GM19193 (cell line): ENCODE results near the gene CCDC60.

Experiments
- POLR2A ChIP-seq: IDR thresholded peaks from 4 replicates; pipeline ENCODE4 v1.6.1; 2011; ENCODE audit not compliant: insufficient read depth, insufficient read length; ENCODE audit errors: extremely low read depth

Gene CCDC60

GRCh38 chr12:119406308-119406707 is 71.8 kb downstream of the CCDC60 start:
- TF ChIP-seq POLR2A = no peak

DNA sequence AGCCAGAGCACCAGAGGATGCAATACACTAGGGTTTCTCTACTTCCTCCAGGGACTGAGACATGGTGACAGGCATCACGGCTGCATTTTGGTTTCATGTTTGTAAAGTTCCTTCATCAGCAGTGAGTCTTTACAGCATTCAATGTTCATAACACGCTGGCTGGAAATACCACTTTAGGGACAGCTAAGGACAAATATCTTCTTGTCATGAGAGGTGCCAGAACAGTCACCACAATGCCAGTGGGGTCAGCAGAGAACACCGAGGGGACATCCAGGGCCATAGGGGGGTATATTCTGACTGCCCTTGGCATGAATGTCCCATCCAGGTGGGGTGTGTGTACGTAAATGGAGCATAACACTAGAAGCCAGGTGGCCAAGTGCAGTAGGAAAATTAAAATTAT is 72.3 kb downstream of the CCDC60 start:
- TF ChIP-seq POLR2A = no peak

DNA sequence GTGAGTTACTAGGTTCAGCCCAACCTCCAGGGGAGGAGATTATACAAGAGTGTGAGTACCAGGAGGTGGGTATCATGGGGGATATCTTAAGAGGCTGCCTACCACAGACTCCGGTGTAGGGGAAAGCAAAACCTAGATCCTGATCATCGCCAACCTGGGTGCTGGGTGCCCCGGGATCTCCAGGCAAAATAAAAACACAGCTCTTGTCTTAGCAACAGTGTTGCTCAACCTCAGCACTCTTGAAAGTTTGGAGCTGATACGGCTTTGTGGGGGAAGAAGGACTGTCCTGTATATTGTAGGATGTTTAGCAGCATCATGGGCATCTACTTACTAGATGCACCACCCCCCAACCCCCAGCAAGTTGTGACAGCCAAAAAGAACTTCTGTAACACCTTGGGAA is 74.5 kb downstream of the CCDC60 start:
- no peak for TF ChIP-seq POLR2A

DNA sequence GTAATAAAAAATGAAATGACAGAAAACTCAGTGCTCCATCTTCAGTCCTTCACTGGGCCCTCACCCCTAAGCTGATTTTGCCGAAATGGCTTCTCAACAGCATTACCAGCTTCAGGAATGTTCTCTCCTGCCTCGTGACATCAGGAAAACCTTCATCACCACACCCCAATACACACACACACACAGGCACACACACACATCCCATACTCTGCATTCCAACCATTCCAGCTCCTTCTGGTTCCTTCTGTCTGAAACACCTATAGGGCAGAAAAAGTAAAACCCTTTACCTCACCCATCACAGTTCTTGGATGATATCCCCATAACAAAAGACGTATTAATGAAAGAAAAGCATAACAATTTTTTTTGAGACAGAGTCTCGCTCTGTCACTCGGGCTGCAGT is 75.9 kb downstream of the CCDC60 start:
- no peak for TF ChIP-seq POLR2A

GRCh38 chr12:119412306-119412705 is 77.8 kb downstream of the CCDC60 start:
- TF ChIP-seq POLR2A = no peak

- no peak for TF ChIP-seq POLR2A
Observed at GRCh38 chr12:119412811-119413794, 78.6 kb downstream of the CCDC60 start.

DNA sequence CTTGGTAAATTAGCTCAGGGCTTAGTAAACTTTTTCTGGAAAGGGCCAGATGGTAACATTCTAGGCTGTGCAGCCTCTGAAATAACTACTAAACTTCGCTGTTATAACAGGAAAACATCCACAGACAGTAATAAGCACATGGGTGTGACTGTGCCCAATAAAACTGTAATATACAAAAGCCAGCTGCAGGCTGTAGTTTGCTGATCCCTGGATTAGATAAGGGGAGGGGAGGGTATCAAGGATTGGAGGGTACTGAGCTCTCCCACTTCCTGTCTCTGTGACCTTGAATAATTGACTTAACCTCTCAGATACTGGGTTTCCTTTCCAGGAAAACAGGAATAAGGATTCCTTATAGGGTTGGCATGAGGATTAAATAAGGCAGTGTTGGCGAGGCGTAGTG is 81.2 kb downstream of the CCDC60 start:
- no peak for TF ChIP-seq POLR2A

DNA sequence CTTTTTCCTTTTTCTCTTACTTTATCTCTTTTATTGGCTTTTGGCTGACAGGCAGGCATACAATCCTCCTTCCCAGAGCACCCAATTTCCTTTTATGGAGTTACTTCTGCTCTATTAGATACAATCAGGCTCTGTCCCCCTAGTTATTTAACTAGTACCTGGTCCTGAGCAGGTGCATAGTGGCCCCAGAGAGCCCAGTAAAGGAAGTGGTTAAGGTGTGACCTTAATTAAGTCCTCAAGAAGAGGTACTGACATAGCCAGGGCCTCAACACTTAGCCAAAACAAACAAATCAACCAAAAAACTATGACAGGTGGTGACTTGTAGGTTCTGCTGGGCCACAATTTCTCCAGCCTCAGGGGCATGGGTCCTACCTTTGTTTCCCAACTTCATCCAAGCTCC is 82.9 kb downstream of the CCDC60 start:
- no peak for TF ChIP-seq POLR2A

DNA sequence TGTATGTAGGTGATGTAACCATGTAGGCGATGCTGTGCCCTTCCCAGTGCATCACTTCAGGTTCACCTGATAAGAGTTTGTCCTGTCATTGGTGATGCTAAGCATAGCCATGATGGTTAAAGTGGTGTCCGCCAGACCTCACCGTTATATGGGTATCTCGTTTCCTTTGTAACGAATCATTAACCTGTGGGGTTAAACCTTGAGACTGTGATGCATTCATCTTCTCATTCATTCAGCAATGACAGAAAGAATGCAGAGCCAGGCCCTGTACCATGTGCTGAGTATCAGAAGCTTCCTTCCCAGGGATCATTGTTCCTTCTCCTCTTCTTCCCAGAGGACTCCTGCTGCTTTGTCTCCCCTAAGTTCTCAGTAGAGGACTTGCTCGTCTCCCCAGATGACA is 84.9 kb downstream of the CCDC60 start:
- no peak for TF ChIP-seq POLR2A

DNA sequence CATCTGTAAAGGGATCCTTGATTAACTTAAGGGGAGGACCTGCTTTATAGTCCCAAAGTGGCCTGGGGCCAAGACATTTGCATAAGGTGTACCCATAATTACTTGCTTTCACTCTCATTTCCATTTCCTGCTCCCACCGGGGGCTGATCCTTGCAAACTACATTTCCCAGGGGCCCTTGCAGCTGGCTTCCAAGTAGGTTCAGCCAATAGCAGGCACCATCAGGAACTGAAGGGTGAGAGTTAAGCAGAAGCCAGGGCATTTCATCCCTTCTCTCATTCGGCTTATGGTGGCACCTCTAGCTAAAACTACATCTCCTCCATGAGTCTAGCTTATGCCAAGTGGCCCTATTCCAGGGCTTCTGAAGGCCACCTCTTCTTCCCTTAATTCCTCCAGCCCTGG is 88.8 kb downstream of the CCDC60 start:
- no peak for TF ChIP-seq POLR2A

- TF ChIP-seq POLR2A = no peak
Observed at GRCh38 chr12:119425623-119426022, 91.1 kb downstream of the CCDC60 start.

- TF ChIP-seq POLR2A = no peak
Observed at GRCh38 chr12:119431151-119431550, 96.6 kb downstream of the CCDC60 start.

DNA sequence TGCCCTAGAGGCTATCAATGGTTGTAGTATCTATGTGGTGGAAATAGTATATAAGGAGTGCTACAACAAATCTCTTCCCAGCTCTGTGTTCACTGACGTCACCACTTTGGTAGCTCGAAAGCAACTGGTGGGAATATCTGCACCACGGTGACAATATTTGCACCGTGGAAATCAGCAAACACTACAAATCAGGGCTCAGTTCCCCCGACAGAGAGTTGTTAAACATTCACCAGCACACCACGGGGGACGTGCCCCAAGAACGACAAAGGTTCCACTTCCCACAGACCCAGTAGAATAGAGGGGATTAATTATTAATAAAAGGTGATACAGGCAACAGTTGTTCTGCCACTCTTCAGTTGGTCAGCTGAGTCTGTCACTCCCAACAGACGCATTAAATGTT is 98.4 kb downstream of the CCDC60 start:
- no peak for TF ChIP-seq POLR2A

DNA sequence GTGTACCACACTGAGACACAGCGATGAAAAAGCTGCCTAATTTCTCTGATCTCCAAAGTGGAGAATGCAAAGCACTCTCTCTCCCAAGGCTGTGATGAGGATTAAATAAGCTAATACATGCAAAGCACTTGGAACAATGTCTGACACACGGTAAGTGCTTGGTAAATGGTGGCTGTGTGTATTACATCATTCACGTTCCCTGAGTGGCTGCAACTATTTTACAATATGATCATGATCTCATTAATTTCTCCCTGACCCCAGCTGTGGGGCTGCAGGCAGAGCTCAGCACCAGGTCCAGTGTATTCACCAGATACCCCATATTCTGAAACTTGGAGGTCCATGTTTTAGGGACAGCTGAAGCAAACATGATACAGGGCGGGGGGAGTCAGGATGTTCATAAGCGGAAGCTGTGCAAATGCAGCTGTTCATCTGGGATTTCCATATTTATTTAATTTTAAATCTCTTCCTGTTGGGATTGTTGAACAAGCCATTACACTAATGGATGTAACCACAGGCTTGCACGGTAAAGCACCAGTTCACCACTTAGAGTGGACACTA is 106.4 kb downstream of the CCDC60 start:
- no peak for TF ChIP-seq POLR2A

- TF ChIP-seq POLR2A = no peak
Observed at GRCh38 chr12:119444462-119445044, 110.0 kb downstream of the CCDC60 start.

DNA sequence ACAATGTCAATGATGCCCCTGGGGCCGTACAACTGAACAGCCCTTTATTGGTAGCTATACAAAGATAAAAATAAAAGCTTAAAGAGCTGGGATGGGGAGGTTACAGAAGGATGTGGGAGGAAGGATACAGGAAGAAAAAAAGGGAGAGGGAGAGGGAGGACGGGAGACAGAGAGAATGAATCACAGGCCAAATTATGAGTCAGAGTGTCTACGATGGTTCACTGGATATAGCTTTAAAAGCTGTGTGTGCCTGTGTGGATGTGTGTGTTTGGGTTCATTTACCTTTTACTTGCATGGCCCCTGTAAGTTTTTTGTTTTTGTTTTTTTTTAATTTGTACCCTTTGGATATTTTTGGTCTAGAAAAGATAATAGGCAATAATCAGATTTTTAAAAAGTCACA is 111.9 kb downstream of the CCDC60 start:
- no peak for TF ChIP-seq POLR2A

GRCh38 chr12:119447126-119447525 is 112.6 kb downstream of the CCDC60 start:
- no peak for TF ChIP-seq POLR2A

DNA sequence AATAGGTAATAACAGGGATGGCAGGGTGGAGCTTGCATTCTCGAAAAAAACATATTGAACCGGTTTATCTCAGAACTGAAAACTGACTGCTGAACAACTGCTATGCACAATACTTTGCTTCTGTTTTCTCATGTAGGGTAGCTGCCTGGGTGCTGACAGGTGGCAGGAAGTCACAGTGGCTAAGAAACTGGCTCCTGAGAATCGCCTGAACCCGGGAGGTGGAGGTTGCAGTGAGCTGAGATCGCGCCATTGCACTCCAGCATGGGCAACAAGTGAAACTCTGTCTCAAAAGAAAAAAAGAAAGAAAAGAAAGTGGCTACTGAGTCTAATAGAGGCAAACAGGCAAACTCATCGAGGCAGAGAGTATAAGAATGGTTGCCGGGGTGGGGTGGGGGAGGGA is 113.1 kb downstream of the CCDC60 start:
- TF ChIP-seq POLR2A = no peak
